ENCODE measurements around the gene ASB11. TPM values are rescaled to one million over a fixed set of nuclear protein-coding genes. Genes with fewer than 3 reads are reported as not detected.
A peak's percentile ranks its signal among the peaks of the same experiment; 100 is the strongest.

ASB11 gene
- polyA plus RNA-seq (2012; ENCODE audit: low read depth, missing spikeins): not detected

- no peak for FAIRE-seq
- DNase-seq (ENCODE audit: insufficient read length, low spot score): no peak
- no peak for TF ChIP-seq POU2F2 (IDR thresholded peaks at IDR 0.05; ENCODE audit: low read depth, low read length)
- no peak for TF ChIP-seq SPI1 (IDR thresholded peaks at IDR 0.05; ENCODE audit: low read depth, low read length)
- no peak for TF ChIP-seq POLR2A (IDR thresholded peaks at IDR 0.05; ENCODE audit: low read depth, low read length)
- no peak for TF ChIP-seq PAX5 (IDR thresholded peaks at IDR 0.05; ENCODE audit: insufficient read depth, low read length, severe bottlenecking)
- TF ChIP-seq POLR2AphosphoS5 (IDR thresholded peaks at IDR 0.05; ENCODE audit: low read depth, low read length): no peak
- no peak for TF ChIP-seq TAF1 (IDR thresholded peaks at IDR 0.05; ENCODE audit: low read depth, low read length)
These were observed at the start of gene ASB11 for GRCh38 chrX:15315509-15315908. ASB11 (minus strand) TSS chrX:15315640; CDS start chrX:15315605, 35 bp downstream.

DNA sequence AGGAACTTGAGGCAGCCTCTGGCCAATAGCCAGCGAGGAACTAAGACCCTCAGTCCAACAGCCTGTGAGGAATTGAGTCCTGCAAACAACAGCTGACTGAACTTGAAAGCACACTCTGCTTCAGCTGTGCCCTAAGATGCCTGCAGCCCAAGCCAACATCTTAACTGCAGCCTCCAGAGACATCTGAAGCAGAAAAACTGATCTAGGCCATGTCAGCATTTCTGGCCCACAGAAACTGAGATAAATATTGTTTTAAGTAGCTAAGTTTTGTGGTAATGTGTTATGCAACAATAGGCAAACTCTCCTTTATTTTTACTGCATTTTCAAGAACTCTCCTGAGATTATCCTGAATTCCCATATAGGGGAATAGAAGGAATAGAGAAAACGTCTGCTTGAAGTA is 44.3 kb upstream of the ASB11 start:
- DNase-seq (ENCODE audit: insufficient read length, low spot score): no peak
- TF ChIP-seq SPI1 (IDR thresholded peaks at IDR 0.05; ENCODE audit: low read depth, low read length) (no peak), POLR2A (IDR thresholded peaks at IDR 0.05; ENCODE audit: low read depth, low read length) (no peak), POLR2AphosphoS5 (IDR thresholded peaks at IDR 0.05; ENCODE audit: low read depth, low read length) (no peak), PAX5 (IDR thresholded peaks at IDR 0.05; ENCODE audit: insufficient read depth, low read length, severe bottlenecking) (no peak), TAF1 (IDR thresholded peaks at IDR 0.05; ENCODE audit: low read depth, low read length) (no peak)
- no peak for FAIRE-seq

GRCh38 chrX:15358533-15358932 is 43.1 kb upstream of the ASB11 start:
- DNase-seq (ENCODE audit: insufficient read length, low spot score): no peak
- TF ChIP-seq TAF1 (IDR thresholded peaks at IDR 0.05; ENCODE audit: low read depth, low read length) (no peak), SPI1 (IDR thresholded peaks at IDR 0.05; ENCODE audit: low read depth, low read length) (0 out of 2 replicates have a peak, but pooled peaks have one; percentile 13)
- FAIRE-seq: no peak

GRCh38 chrX:15356444-15356843 is 41.0 kb upstream of the ASB11 start:
- DNase-seq (ENCODE audit: insufficient read length, low spot score) (no peak), FAIRE-seq (no peak)
- no peak for TF ChIP-seq PAX5 (IDR thresholded peaks at IDR 0.05; ENCODE audit: insufficient read depth, low read length, severe bottlenecking)
- TF ChIP-seq POU2F2 (IDR thresholded peaks at IDR 0.05; ENCODE audit: low read depth, low read length): no peak
- TF ChIP-seq SPI1 (IDR thresholded peaks at IDR 0.05; ENCODE audit: low read depth, low read length): no peak
- no peak for TF ChIP-seq TAF1 (IDR thresholded peaks at IDR 0.05; ENCODE audit: low read depth, low read length)
- no peak for TF ChIP-seq POLR2A (IDR thresholded peaks at IDR 0.05; ENCODE audit: low read depth, low read length)
- no peak for TF ChIP-seq POLR2AphosphoS5 (IDR thresholded peaks at IDR 0.05; ENCODE audit: low read depth, low read length)

GRCh38 chrX:15350329-15350996 is 35.0 kb upstream of the ASB11 start:
- TF ChIP-seq TAF1 (IDR thresholded peaks at IDR 0.05; ENCODE audit: low read depth, low read length) (no peak), POLR2A (IDR thresholded peaks at IDR 0.05; ENCODE audit: low read depth, low read length) (no peak), POLR2AphosphoS5 (IDR thresholded peaks at IDR 0.05; ENCODE audit: low read depth, low read length) (no peak), SPI1 (IDR thresholded peaks at IDR 0.05; ENCODE audit: low read depth, low read length) (no peak)
- FAIRE-seq: no peak
- DNase-seq (ENCODE audit: insufficient read length, low spot score): no peak

- TF ChIP-seq POLR2A (IDR thresholded peaks at IDR 0.05; ENCODE audit: low read depth, low read length) (no peak), TAF1 (IDR thresholded peaks at IDR 0.05; ENCODE audit: low read depth, low read length) (no peak), SPI1 (IDR thresholded peaks at IDR 0.05; ENCODE audit: low read depth, low read length) (no peak), POU2F2 (IDR thresholded peaks at IDR 0.05; ENCODE audit: low read depth, low read length) (no peak), POLR2AphosphoS5 (IDR thresholded peaks at IDR 0.05; ENCODE audit: low read depth, low read length) (no peak), PAX5 (IDR thresholded peaks at IDR 0.05; ENCODE audit: insufficient read depth, low read length, severe bottlenecking) (no peak)
- FAIRE-seq (peak; percentile 92), DNase-seq (ENCODE audit: insufficient read length, low spot score) (no peak)
These were observed 33.6 kb upstream of the ASB11 start for GRCh38 chrX:15349046-15349445.

DNA sequence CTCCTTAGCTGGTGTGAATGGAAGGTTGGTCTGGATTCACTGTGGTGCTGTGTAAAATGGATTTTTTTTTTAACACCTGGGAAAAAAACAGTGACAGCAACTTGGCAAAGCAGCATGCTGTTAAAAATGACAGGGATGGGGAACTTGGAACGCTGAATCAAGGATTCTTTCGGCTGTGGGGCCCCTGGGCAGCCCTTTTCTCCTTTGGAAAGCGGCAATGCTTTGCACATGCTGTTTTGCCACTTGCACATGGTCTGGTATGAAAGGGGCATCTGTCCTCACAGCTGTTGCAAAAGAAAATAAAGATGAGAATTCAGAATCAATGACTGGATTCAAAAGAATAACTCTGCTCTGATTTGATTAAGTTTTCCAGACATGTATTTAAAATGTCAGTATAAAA is 30.5 kb upstream of the ASB11 start:
- no peak for TF ChIP-seq SPI1 (IDR thresholded peaks at IDR 0.05; ENCODE audit: low read depth, low read length)
- no peak for TF ChIP-seq TAF1 (IDR thresholded peaks at IDR 0.05; ENCODE audit: low read depth, low read length)
- TF ChIP-seq PAX5 (IDR thresholded peaks at IDR 0.05; ENCODE audit: insufficient read depth, low read length, severe bottlenecking): no peak
- TF ChIP-seq POU2F2 (IDR thresholded peaks at IDR 0.05; ENCODE audit: low read depth, low read length): no peak
- TF ChIP-seq POLR2AphosphoS5 (IDR thresholded peaks at IDR 0.05; ENCODE audit: low read depth, low read length): no peak
- no peak for TF ChIP-seq POLR2A (IDR thresholded peaks at IDR 0.05; ENCODE audit: low read depth, low read length)
- DNase-seq (ENCODE audit: insufficient read length, low spot score) (no peak), FAIRE-seq (no peak)

- TF ChIP-seq POLR2A (IDR thresholded peaks at IDR 0.05; ENCODE audit: low read depth, low read length) (no peak), POLR2AphosphoS5 (IDR thresholded peaks at IDR 0.05; ENCODE audit: low read depth, low read length) (no peak), POU2F2 (IDR thresholded peaks at IDR 0.05; ENCODE audit: low read depth, low read length) (no peak), TAF1 (IDR thresholded peaks at IDR 0.05; ENCODE audit: low read depth, low read length) (no peak), SPI1 (IDR thresholded peaks at IDR 0.05; ENCODE audit: low read depth, low read length) (no peak), PAX5 (IDR thresholded peaks at IDR 0.05; ENCODE audit: insufficient read depth, low read length, severe bottlenecking) (no peak)
- no peak for DNase-seq (ENCODE audit: insufficient read length, low spot score)
- FAIRE-seq: no peak
These were observed 28.7 kb upstream of the ASB11 start for GRCh38 chrX:15344106-15344505.

DNA sequence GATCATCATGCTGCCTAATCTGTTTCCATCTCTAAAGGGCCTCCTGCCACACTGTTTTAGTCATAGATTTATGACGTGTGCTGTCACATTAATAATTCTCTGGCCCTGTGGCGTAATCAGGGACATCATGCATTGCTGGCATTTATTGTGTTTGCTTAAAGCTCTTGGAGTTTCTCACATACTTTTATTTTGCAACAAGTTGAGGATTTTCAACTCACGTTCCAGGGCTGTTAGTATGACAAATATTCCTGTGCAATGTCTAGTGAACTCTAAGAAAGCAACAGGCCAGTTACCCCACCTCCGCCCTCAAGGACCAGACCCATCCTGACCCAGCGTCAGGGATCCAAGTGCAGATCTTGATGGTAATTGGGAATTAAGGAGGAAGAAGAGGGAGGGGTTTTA is 27.6 kb upstream of the ASB11 start:
- TF ChIP-seq SPI1 (IDR thresholded peaks at IDR 0.05; ENCODE audit: low read depth, low read length) (no peak), POU2F2 (IDR thresholded peaks at IDR 0.05; ENCODE audit: low read depth, low read length) (no peak), POLR2A (IDR thresholded peaks at IDR 0.05; ENCODE audit: low read depth, low read length) (no peak), TAF1 (IDR thresholded peaks at IDR 0.05; ENCODE audit: low read depth, low read length) (no peak), POLR2AphosphoS5 (IDR thresholded peaks at IDR 0.05; ENCODE audit: low read depth, low read length) (no peak), PAX5 (IDR thresholded peaks at IDR 0.05; ENCODE audit: insufficient read depth, low read length, severe bottlenecking) (no peak)
- FAIRE-seq (no peak), DNase-seq (ENCODE audit: insufficient read length, low spot score) (no peak)

DNA sequence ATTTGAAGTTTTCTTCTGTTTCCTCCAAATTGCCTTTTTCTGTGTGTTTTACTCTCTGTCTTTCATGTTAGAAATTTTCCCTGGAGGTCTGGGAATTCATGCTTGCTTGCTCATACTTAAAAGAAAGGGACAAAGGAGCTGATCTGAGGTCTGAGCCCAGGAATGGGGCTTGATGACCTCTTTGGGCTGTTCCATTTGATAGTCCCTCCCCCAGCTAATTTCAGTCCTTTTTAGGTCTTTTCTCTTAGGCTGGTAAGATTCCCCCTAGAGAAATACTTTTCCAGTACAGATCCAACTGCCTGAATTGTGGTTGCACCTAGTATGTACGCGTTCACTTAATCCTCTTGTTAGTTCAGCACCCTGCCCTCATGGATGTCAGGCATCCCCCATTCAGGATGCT is 25.4 kb upstream of the ASB11 start:
- no peak for FAIRE-seq
- no peak for TF ChIP-seq PAX5 (IDR thresholded peaks at IDR 0.05; ENCODE audit: insufficient read depth, low read length, severe bottlenecking)
- TF ChIP-seq POU2F2 (IDR thresholded peaks at IDR 0.05; ENCODE audit: low read depth, low read length): no peak
- TF ChIP-seq SPI1 (IDR thresholded peaks at IDR 0.05; ENCODE audit: low read depth, low read length): no peak
- TF ChIP-seq POLR2A (IDR thresholded peaks at IDR 0.05; ENCODE audit: low read depth, low read length): no peak
- no peak for TF ChIP-seq POLR2AphosphoS5 (IDR thresholded peaks at IDR 0.05; ENCODE audit: low read depth, low read length)
- TF ChIP-seq TAF1 (IDR thresholded peaks at IDR 0.05; ENCODE audit: low read depth, low read length): no peak
- no peak for DNase-seq (ENCODE audit: insufficient read length, low spot score)
